22Rv1 (cell line): Measurements from ENCODE around the gene CDH12.

Experiments used
- H3K27ac ChIP-seq: fragments of 450-650 bp; 2 replicates; pipeline ENCODE4 v1.5.1; 2017
- CTCF ChIP-seq: fragments of 450-650 bp; IDR thresholded peaks from 2 replicates; pipeline ENCODE4 v1.5.1; 2017; ENCODE audit warnings: mild to moderate bottlenecking
- ZFX ChIP-seq: fragments of 450-650 bp; IDR thresholded peaks from 2 replicates; pipeline ENCODE4 v1.6.1; 2017; ENCODE audit warnings: antibody characterized with exemption, borderline replicate concordance

CDH12 gene

DNA sequence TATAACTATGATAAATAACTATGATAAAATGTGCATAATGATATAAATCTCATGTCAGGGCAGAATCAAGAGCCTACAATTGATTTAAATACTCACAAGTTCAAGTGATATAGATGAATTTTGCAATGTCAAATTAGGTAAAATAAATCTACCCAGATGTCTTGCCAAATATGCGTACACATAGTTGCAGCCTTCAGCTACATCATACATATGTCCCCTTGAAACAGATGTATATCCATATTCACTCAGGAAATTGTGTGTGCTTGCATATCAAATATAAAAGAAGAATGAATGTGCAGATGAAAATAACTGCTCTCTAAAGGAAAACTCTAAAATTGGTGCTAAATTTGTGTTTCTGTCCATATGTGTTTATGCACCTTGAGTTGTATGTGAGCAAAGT, 130.7 kb downstream of the CDH12 start:
- TF ChIP-seq CTCF = no peak
- TF ChIP-seq ZFX = no peak
- no peak overlapping the region for H3K27ac ChIP-seq

DNA sequence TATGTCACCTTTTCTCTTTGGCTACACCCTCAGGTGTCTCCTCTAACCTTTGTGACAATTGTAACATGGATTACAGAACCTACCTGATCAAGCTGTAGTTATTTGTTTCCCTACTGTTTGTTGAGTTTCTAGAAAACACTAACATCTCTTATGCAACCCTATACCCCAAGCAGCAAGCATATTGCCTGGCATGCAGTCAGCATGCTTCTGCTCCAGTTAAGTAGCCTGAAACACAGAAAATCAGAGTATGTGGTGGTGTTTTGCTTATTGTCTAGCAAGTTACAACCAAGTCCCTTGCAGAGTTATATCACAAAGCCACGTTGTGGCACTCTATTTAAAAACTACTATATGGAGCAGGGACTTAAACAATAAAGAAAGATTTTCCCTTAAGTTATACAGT, 131.1 kb downstream of the CDH12 start:
- TF ChIP-seq CTCF (no peak), ZFX (no peak)
- no peak overlapping the region for H3K27ac ChIP-seq

GRCh38 chr5:22719842-22720241, 133.3 kb downstream of the CDH12 start:
- TF ChIP-seq CTCF = no peak
- no peak for TF ChIP-seq ZFX
- H3K27ac ChIP-seq = no peak overlapping the region

- TF ChIP-seq ZFX = no peak
- no peak for TF ChIP-seq CTCF
- no peak overlapping the region for H3K27ac ChIP-seq
Measured at GRCh38 chr5:22710660-22711059, 142.5 kb downstream of the CDH12 start.

DNA sequence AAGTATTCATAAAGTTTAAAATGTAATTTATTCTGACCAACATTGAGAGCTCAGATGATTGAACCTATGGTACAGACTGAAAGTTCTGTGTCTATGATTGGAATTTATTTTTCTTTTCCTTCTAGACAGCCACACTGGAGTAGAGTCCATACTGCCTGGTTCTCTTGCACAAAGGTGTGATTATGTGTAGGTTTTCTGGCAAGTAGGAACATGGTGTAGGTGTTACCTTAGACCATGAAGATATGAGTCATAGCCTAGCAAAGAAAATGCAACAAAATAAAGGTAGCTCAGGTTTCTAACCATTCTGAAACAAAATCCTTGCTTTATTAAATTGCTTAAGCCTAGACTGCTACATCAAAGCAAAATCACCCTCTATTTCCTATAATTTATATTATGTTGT, 143.4 kb downstream of the CDH12 start:
- TF ChIP-seq ZFX = no peak
- no peak for TF ChIP-seq CTCF
- no peak overlapping the region for H3K27ac ChIP-seq

DNA sequence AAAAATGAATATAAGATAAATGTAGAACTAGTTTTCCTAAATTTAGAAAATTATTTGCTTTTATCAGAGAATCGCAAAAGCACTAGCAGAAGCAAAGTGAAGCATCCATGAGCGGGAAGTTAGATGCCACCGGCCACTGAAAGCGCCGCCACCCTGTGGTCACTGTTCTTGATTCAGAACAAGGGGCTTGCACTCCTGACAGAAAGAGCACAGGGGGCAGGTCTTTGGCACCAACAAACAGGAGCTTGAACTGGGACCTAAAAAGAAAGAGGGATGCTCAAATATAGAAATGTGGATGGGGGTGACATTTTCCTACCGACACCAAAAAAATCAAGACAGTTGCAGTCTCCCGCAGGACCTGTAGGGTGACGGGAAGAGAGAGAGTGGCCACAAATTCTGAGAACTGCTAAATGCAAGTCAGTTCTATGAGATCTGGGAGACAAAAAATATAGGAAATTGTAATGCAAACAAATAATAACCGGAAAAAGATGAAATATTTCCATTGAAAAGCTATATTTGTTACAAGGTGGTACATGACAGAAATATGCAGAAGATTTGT, 144.3 kb downstream of the CDH12 start:
- no peak for TF ChIP-seq ZFX
- 0 out of 2 replicates have a peak, but pooled peaks have one; percentile 2 for TF ChIP-seq CTCF

DNA sequence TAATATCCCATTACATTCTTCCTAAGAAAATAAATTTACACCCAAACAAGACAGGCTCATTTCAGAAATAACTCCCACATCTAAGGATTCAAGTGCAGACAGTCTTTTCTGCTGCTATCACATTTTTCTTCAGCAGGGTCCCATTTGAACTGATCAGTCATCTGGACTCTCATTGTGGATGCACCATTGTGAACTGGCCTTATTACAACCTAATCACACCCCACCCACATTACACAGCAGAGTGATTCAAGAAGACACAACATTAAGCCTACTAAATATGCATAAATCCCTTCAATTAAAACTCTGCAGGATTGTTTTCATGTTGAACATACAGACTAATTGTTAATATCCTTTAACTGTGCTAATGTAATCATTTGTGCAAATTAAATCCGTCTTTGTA, 146.2 kb downstream of the CDH12 start:
- no peak for TF ChIP-seq CTCF
- no peak for TF ChIP-seq ZFX
- H3K27ac ChIP-seq = no peak overlapping the region

More for the DNA sequence above, 144.3 kb downstream of the CDH12 start:
- H3K27ac ChIP-seq = no peak overlapping the region
